ENCODE data around the gene ZNF646.

ZNF646 gene

DNA sequence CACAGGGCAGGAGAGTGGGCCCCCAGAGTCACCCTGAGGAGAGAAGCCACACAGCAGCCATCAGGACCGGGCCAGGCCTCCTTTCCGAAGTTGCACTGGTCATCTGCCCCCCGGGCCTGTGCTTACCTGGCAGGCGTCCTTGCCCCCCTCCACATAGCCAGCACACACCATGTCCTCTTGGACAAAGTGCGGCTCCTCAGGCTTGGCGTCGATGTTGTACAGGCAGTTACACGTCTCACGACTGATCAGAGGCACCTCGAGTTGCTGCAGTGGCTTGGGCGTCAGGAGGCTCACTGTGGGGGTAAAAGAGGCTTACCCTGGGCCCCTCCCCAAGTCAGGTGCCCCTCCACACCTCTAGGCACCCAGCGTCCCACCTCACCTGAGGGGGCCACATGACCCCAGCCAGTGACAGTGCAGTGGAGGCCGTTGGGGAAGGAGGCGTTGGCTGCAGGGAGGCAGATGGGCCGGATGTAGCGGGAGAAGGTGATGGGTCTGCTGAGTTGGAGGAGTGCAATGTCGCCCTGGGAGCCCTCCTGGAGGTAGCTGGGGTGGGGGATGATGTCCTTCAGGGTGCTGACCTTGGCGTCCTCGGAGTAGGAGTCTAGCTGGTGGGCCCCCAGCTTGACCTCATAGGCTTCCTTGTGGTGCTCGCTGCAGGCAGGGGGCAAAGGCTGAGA lies 58.2 kb downstream of the ZNF646 start:
- DNase-seq, result no peak

GRCh38 chr16:31133046-31133501 lies 58.9 kb downstream of the ZNF646 start:
- DNase-seq, result no peak
